Trophoblast cell (in vitro differentiated cells and primary cell): ENCODE measurements around the gene PRDM16.

Experiments used
- DNase-seq, 2 donors: peaks; one replicate each; pipeline ENCODE4 v3.0.0-alpha.2; 2016
- H2AFZ ChIP-seq: 2 replicates; pipeline ENCODE4 v1.6.1; 2013; ENCODE audit warnings: low read length, moderate library complexity, mild to moderate bottlenecking; ENCODE audit not compliant: insufficient read depth, poor library complexity
- H2AK5ac ChIP-seq: 2 replicates; pipeline ENCODE4 v1.6.1; 2013; ENCODE audit warnings: mild to moderate bottlenecking, low read length
- H2BK120ac ChIP-seq: 2 replicates; pipeline ENCODE4 v1.6.1; 2013; ENCODE audit warnings: low read length, mild to moderate bottlenecking, moderate library complexity; ENCODE audit not compliant: insufficient read depth, poor library complexity
- H2BK12ac ChIP-seq: 2 replicates; pipeline ENCODE4 v1.6.1; 2013; ENCODE audit warnings: mild to moderate bottlenecking, low read length, moderate library complexity
- H2BK5ac ChIP-seq: 2 replicates; pipeline ENCODE4 v1.6.1; 2013; ENCODE audit warnings: low read length, low read depth, moderate library complexity, mild to moderate bottlenecking; ENCODE audit not compliant: poor library complexity
- H3K14ac ChIP-seq: 2 replicates; pipeline ENCODE4 v1.6.1; 2013; ENCODE audit warnings: mild to moderate bottlenecking, low read length
- H3K18ac ChIP-seq: 2 replicates; pipeline ENCODE4 v1.6.1; 2013; ENCODE audit warnings: mild to moderate bottlenecking, low read length
- H3K23ac ChIP-seq: 2 replicates; pipeline ENCODE4 v1.6.1; 2013; ENCODE audit warnings: low read length
- H3K27ac ChIP-seq: 2 replicates; pipeline ENCODE4 v1.5.1; 2013; ENCODE audit warnings: low read depth, mild to moderate bottlenecking, inconsistent platforms, low read length, moderate library complexity
- H3K27me3 ChIP-seq: 2 replicates; pipeline ENCODE4 v1.6.1; 2013; ENCODE audit warnings: inconsistent platforms, mild to moderate bottlenecking, low read length, moderate library complexity; ENCODE audit not compliant: insufficient read depth
- H3K36me3 ChIP-seq, 2 experiments: 1 replicate in 1 of 2; 2 replicates in 1 of 2; pipeline ENCODE4 v1.6.1; 2013; ENCODE audit warnings: low read length in 2 of 2, mild to moderate bottlenecking in 2 of 2, moderate library complexity in 1 of 2; ENCODE audit not compliant: insufficient read depth in 2 of 2, control insufficient read depth in 1 of 2
- H3K4ac ChIP-seq: 2 replicates; pipeline ENCODE4 v1.6.1; 2013; ENCODE audit warnings: low read depth, mild to moderate bottlenecking, low read length, moderate library complexity
- H3K4me1 ChIP-seq, 2 experiments: 1 replicate in 1 of 2; 2 replicates in 1 of 2; pipeline ENCODE4 v1.6.1; 2013; ENCODE audit warnings: low read length in 2 of 2, mild to moderate bottlenecking in 2 of 2, moderate library complexity in 1 of 2; ENCODE audit not compliant: insufficient read depth in 2 of 2, control insufficient read depth in 1 of 2
- H3K4me2 ChIP-seq: 2 replicates; pipeline ENCODE4 v1.6.1; 2013; ENCODE audit warnings: inconsistent platforms, mild to moderate bottlenecking, low read length, moderate library complexity
- H3K4me3 ChIP-seq: 2 replicates; pipeline ENCODE4 v1.5.1; 2013; ENCODE audit warnings: mild to moderate bottlenecking, low read depth, low read length, inconsistent platforms
- H3K79me1 ChIP-seq: one replicate; pipeline ENCODE4 v1.6.1; 2013; ENCODE audit warnings: low read length
- H3K79me2 ChIP-seq: 2 replicates; pipeline ENCODE4 v1.6.1; 2013; ENCODE audit warnings: low read length, mild to moderate bottlenecking; ENCODE audit not compliant: control insufficient read depth, insufficient read depth, poor library complexity
- H3K9ac ChIP-seq: 2 replicates; pipeline ENCODE4 v1.6.1; 2013; ENCODE audit warnings: mild to moderate bottlenecking, low read length
- H3K9me3 ChIP-seq: 2 replicates; pipeline ENCODE4 v1.6.1; 2013; ENCODE audit warnings: low read depth, mild to moderate bottlenecking, control low read depth, inconsistent platforms, low read length; ENCODE audit not compliant: insufficient read depth
- H4K12ac ChIP-seq: 2 replicates; pipeline ENCODE4 v1.6.1; 2013; ENCODE audit warnings: low read depth, mild to moderate bottlenecking, low read length, moderate library complexity
- H4K8ac ChIP-seq: 2 replicates; pipeline ENCODE4 v1.6.1; 2013; ENCODE audit warnings: low read depth, mild to moderate bottlenecking, low read length, moderate library complexity
- H4K91ac ChIP-seq: one replicate; pipeline ENCODE4 v1.6.1; 2013; ENCODE audit warnings: low read depth, mild to moderate bottlenecking, low read length, moderate library complexity
- WGBS: extraction: QIAGEN DNeasy Blood & Tissue Kit; methylation state at CpG from one replicate; pipeline ENCODE4 v1.1.7; 2013; ENCODE audit warnings: missing lambda C conversion rate; ENCODE audit not compliant: insufficient read length, insufficient coverage; ENCODE audit errors: extremely low coverage; 5-methylcytosine and 5-hydroxymethylcytosine counted together

Gene PRDM16

DNA sequence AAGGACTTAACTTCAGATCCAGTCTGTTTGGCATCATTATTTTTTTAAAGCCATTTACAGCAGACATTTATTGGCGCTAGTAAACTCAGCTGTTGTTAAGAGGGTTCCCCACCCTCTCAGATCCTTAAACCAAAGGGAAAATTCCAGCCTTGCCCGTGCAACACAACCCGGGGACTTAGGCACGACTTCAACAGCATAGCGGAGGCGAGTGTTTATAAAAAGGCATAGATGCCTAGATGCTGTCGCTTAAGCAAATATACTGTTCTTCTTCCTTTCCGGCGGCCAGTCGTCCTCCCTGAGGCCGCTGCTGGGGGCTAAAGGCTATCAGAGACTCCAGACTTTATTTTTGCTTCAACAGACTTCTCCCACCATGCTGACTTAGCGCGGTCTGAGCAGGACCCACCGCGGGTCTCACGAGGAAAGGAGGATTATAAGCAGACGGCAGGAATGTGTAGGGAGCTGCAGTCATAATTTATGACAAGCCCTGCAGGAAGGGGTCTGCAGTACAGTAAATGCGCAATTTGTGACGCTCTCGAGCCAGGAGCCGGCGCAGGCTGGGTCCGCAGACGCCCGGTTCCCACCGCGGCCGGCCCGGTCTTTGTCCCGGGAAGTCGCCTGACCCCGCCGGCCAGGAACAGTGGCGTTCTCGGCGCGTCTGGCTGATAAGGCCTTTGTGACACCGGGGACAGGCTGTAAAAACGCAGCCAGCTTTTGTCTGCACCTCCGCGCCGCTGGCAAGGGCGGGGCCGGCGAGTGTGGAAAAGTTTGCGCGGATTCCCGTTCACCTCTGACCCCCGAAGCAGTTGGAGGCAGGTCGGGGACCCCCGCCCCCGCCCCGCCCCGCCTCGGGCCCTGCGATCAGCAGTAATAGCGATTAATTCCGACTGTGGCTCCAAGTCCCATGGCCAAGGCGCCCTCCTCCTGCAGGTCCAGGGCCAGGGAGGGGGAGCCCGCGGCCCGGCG lies 324.3 kb downstream of the PRDM16 start:
- no peak overlapping the region for H3K14ac ChIP-seq
- no peak overlapping the region for H4K91ac ChIP-seq
- H3K4me3 ChIP-seq = no peak overlapping the region
- no peak overlapping the region for H4K8ac ChIP-seq
- peaks cover 2 to 5% of the 10 kb centered on the region in 2 experiments for H3K4me1 ChIP-seq
- H3K4me2 ChIP-seq = peak overlapping the region; percentile 73
- H3K18ac ChIP-seq = no peak overlapping the region
- H2BK120ac ChIP-seq = no peak overlapping the region
- H3K9me3 ChIP-seq = peaks cover 2% of the 10 kb centered on the region
- no peak overlapping the region for H3K4ac ChIP-seq
- peaks cover 2% of the 10 kb centered on the region for H3K79me1 ChIP-seq
- H3K27me3 ChIP-seq = peaks cover 49% of the 10 kb centered on the region
- H3K36me3 ChIP-seq = no peaks in the 10 kb centered on the region
- DNase-seq = no peak
- H3K23ac ChIP-seq = no peak overlapping the region
- H3K9ac ChIP-seq = no peak overlapping the region
- no CpG with 5 or more reads among the region's 63 CpGs for WGBS
- H2BK5ac ChIP-seq = no peak overlapping the region
- H3K79me2 ChIP-seq = no peaks in the 10 kb centered on the region
- no peak overlapping the region for H2AK5ac ChIP-seq
- H3K27ac ChIP-seq = no peak overlapping the region
- H4K12ac ChIP-seq = no peak overlapping the region
- no peak overlapping the region for H2BK12ac ChIP-seq
- H2AFZ ChIP-seq = peak overlapping the region; percentile 10

DNA sequence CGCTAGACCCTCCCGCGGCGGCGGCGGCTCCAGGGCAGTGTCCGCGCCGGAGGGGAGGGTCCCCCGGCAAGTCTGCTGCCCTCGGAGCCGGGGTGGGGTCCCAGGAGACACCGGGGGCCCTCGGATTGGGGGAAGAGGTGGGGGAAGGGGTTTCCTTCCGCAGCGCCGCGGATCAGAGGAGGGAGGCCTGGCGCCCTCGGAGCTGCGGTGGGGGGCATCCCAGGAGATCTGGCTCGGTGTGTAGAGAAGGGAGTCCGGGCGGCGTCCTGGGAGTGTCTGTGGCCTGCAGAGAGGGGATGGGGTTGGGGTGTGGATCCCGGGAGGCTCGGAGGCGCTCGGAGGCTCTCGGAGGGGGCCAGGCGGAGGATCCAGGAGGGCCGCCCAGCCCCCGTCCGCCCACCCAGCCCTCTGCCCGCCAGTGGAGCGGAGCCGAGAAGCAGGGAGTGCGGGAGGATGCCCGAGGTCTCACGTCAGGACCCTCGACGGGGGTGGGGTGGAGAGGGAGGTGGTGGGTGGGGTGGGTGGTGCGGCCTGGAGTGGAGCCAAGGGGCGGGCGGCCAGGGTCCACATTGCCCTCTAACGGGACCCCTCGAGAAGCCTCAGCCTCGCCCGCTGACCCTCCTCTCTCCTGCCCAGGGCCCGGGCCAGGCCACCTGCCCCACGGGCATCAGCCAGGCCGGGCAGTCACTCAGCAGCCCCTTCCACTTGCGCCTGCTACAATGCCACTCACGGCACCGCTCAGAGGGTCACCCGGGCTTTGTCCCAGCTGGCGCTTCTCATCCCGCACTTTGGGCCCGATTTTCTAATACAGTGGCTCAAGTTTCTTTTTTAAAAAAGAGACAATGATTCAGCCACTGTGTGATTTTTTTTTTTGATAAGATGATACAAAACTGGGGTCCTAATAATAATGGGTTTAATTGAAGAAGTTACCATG lies 325.3 kb downstream of the PRDM16 start:
- H3K4ac ChIP-seq = no peak overlapping the region
- no CpG with 5 or more reads among the region's 59 CpGs for WGBS
- H2BK12ac ChIP-seq = no peak overlapping the region
- no peak overlapping the region for H2AFZ ChIP-seq
- H3K36me3 ChIP-seq = no peaks in the 10 kb centered on the region
- H3K4me3 ChIP-seq = peak overlapping the region; percentile 13
- no peak overlapping the region for H2BK5ac ChIP-seq
- H2AK5ac ChIP-seq = no peak overlapping the region
- peaks cover 44% of the 10 kb centered on the region for H3K27me3 ChIP-seq
- peaks cover 2% of the 10 kb centered on the region for H3K9me3 ChIP-seq
- no peak for DNase-seq
- no peak overlapping the region for H4K8ac ChIP-seq
- no peak overlapping the region for H3K18ac ChIP-seq
- H4K91ac ChIP-seq = no peak overlapping the region
- peaks cover 2 to 5% of the 10 kb centered on the region in 2 experiments for H3K4me1 ChIP-seq
- no peak overlapping the region for H3K9ac ChIP-seq
- no peaks in the 10 kb centered on the region for H3K79me2 ChIP-seq
- peak overlapping the region; percentile 73 for H3K4me2 ChIP-seq
- H3K23ac ChIP-seq = no peak overlapping the region
- H3K14ac ChIP-seq = no peak overlapping the region
- no peak overlapping the region for H4K12ac ChIP-seq
- H3K79me1 ChIP-seq = peaks cover 2% of the 10 kb centered on the region
- no peak overlapping the region for H2BK120ac ChIP-seq
- H3K27ac ChIP-seq = no peak overlapping the region

DNA sequence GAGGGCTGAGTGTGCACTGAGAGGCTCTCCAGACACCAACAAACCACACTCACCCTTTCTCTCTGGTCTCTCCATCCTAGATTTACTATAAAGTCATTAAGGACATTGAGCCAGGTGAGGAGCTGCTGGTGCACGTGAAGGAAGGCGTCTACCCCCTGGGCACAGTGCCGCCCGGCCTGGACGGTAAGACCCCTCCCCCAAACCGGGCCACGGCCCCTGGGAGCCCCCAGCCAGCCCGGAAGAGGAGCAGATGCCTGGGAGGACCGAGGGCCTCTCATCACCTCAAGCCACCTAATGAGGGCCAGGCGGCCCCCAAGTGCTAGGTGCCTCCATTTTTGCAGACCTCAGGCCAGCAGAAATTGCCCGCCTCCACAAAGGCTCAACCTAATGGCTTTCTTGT lies 327.4 kb downstream of the PRDM16 start:
- no CpG with 5 or more reads among the region's 11 CpGs for WGBS
- H3K4me2 ChIP-seq = no peak overlapping the region

DNA sequence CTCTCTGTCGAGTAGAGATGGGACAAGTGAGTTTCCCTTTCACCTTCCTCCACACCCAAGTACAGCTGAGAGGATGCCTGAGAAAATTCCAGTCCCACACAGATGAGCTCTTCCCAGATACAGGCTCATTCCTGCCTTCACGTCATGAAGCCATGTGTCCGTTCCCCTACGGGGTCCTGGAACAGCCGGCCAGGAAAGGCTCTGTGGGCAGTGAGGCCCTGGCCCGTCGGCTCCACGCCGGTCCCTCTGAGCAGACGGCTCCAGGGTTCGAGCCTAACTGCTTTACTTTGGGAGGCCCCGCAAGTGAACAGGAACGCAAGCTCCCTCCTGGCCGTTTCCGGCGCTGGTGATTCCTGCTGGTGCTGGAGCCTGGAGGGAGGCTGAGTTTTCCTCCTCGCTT lies 328.3 kb downstream of the PRDM16 start:
- Histone ChIP-seq H3K27ac (no peak overlapping the region), H3K79me2 (no peaks in the 10 kb centered on the region), H3K14ac (no peak overlapping the region), H4K12ac (no peak overlapping the region), H4K91ac (no peak overlapping the region), H3K4me3 (no peak overlapping the region), H3K9ac (no peak overlapping the region), H2AK5ac (no peak overlapping the region), H3K79me1 (peaks cover 2% of the 10 kb centered on the region), H3K23ac (no peak overlapping the region), H2BK5ac (no peak overlapping the region), H3K18ac (no peak overlapping the region), H2BK120ac (no peak overlapping the region), H3K4me1 (peaks cover 2 to 5% of the 10 kb centered on the region in 2 experiments), H3K9me3 (peaks cover 7% of the 10 kb centered on the region), H2BK12ac (no peak overlapping the region), H2AFZ (no peak overlapping the region), H3K4me2 (no peak overlapping the region), H3K36me3 (no peaks in the 10 kb centered on the region), H4K8ac (no peak overlapping the region), H3K4ac (no peak overlapping the region), H3K27me3 (peaks cover 24% of the 10 kb centered on the region)
- WGBS = no CpG with 5 or more reads among the region's 17 CpGs
- no peak for DNase-seq

More for the DNA sequence above, 327.4 kb downstream of the PRDM16 start:
- H4K12ac ChIP-seq = no peak overlapping the region
- no peak overlapping the region for H3K9ac ChIP-seq
- H2BK5ac ChIP-seq = no peak overlapping the region
- no peaks in the 10 kb centered on the region for H3K79me2 ChIP-seq
- no peak overlapping the region for H2AFZ ChIP-seq
- H2BK12ac ChIP-seq = no peak overlapping the region
- H3K18ac ChIP-seq = no peak overlapping the region
- H3K14ac ChIP-seq = no peak overlapping the region
- no peak overlapping the region for H3K4ac ChIP-seq
- no peak overlapping the region for H3K4me3 ChIP-seq
- H4K8ac ChIP-seq = no peak overlapping the region
- H2AK5ac ChIP-seq = no peak overlapping the region
- H3K9me3 ChIP-seq = peaks cover 5% of the 10 kb centered on the region
- H3K27me3 ChIP-seq = peaks cover 33% of the 10 kb centered on the region
- H3K79me1 ChIP-seq = peaks cover 2% of the 10 kb centered on the region
- no peak overlapping the region for H3K23ac ChIP-seq
- no peak overlapping the region for H3K27ac ChIP-seq
- no peak overlapping the region for H4K91ac ChIP-seq
- no peak overlapping the region for H2BK120ac ChIP-seq
- H3K36me3 ChIP-seq = no peaks in the 10 kb centered on the region
- H3K4me1 ChIP-seq = peaks cover 2 to 5% of the 10 kb centered on the region in 2 experiments
- DNase-seq = no peak
